ENCODE data around the gene PDE1C. TPM values are rescaled to one million over a fixed set of nuclear protein-coding genes. Genes with fewer than 3 reads are reported as not detected.

The PDE1C gene
- total RNA-seq, 2 experiments from 2014 or later = not detected

DNA sequence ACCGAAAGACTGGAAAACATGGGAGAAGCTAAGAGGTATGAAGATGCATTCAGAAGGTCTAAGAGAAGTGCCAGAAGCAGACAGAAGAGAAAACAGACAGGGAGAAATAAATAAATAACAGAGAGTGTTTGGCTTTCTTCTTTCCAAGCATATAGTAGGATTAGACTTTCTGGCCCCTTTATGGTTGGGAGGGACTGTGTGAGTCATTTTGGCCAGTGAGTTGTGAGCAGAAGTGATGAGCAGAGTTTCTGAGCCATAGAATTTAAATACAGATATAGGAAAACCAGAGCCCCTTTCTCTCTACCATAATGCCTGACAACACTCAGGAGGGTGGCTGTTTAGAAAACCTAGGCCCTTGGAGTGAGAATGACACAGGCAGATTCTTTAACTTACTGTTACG lies 212.2 kb downstream of the PDE1C start:
- Histone ChIP-seq H3K36me3 (ENCODE audit: insufficient read depth, low read length) (no peaks in the 10 kb centered on the region), H3K9me3 (ENCODE audit: low read length) (no peaks in the 10 kb centered on the region), H3K4me2 (ENCODE audit: low read length) (no peak overlapping the region), H3K79me2 (ENCODE audit: insufficient read depth, low read depth, low read length) (no peaks in the 10 kb centered on the region), H3K4me3 (ENCODE audit: low read depth, low read length, poor library complexity, severe bottlenecking) (no peak overlapping the region), H2AFZ (ENCODE audit: low read length) (no peak overlapping the region), H3K9me2 (ENCODE audit: insufficient read depth, low read length) (no peaks in the 10 kb centered on the region), H3K4me1 (ENCODE audit: insufficient read depth, low read length, poor library complexity, severe bottlenecking) (no peaks in the 10 kb centered on the region), H4K20me1 (ENCODE audit: insufficient read depth, low read length) (no peaks in the 10 kb centered on the region), H3K27ac (ENCODE audit: low read depth, low read length, poor library complexity, severe bottlenecking) (no peak overlapping the region)
- TF ChIP-seq, protein P1, sequence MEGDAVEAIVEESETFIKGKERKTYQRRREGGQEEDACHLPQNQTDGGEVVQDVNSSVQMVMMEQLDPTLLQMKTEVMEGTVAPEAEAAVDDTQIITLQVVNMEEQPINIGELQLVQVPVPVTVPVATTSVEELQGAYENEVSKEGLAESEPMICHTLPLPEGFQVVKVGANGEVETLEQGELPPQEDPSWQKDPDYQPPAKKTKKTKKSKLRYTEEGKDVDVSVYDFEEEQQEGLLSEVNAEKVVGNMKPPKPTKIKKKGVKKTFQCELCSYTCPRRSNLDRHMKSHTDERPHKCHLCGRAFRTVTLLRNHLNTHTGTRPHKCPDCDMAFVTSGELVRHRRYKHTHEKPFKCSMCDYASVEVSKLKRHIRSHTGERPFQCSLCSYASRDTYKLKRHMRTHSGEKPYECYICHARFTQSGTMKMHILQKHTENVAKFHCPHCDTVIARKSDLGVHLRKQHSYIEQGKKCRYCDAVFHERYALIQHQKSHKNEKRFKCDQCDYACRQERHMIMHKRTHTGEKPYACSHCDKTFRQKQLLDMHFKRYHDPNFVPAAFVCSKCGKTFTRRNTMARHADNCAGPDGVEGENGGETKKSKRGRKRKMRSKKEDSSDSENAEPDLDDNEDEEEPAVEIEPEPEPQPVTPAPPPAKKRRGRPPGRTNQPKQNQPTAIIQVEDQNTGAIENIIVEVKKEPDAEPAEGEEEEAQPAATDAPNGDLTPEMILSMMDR (conservative IDR thresholded peaks at IDR 0.05; ENCODE audit: low read length) = no peak
- no peak for TF ChIP-seq EZH2phosphoT487 (IDR thresholded peaks at IDR 0.05; ENCODE audit: borderline replicate concordance, low read depth, low read length)
- no peak for DNase-seq (ENCODE audit: low spot score)
- ChIA-PET POLR2A (no interaction called here), CTCF (ENCODE audit: unreplicated experiment) (no interaction called here)
- intact Hi-C loops (cut with micrococcal nuclease; ENCODE audit: unreplicated experiment) = no loop called here
- BruUV-seq (replicated peaks) = no TSS peak

DNA sequence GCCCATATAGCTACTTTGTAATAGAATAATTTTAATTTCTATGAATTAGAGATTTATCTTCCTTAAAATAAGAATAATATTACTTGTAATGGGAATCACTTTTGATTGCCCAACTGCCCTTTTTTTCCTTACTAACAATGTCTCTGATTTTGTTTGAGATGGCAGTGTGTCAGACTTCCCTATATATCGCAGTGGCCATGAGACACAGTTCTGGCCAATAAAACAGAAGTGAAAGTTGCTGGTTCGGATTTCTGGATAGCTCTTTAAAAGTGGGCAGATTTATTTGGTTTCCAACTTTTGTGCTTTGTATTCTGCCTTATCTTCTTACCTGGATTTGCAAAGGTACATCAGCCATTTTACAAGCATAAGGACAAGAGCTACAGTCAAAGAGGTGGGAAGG lies 213.0 kb downstream of the PDE1C start:
- Histone ChIP-seq H2AFZ (ENCODE audit: low read length) (no peak overlapping the region), H3K9me2 (ENCODE audit: insufficient read depth, low read length) (no peaks in the 10 kb centered on the region), H3K4me2 (ENCODE audit: low read length) (no peak overlapping the region), H3K36me3 (ENCODE audit: insufficient read depth, low read length) (no peaks in the 10 kb centered on the region), H3K79me2 (ENCODE audit: insufficient read depth, low read depth, low read length) (no peaks in the 10 kb centered on the region), H3K4me1 (ENCODE audit: insufficient read depth, low read length, poor library complexity, severe bottlenecking) (no peaks in the 10 kb centered on the region), H3K9me3 (ENCODE audit: low read length) (no peaks in the 10 kb centered on the region), H3K4me3 (ENCODE audit: low read depth, low read length, poor library complexity, severe bottlenecking) (no peak overlapping the region), H4K20me1 (ENCODE audit: insufficient read depth, low read length) (no peaks in the 10 kb centered on the region), H3K27ac (ENCODE audit: low read depth, low read length, poor library complexity, severe bottlenecking) (no peak overlapping the region)
- ChIA-PET POLR2A (no interaction called here), CTCF (ENCODE audit: unreplicated experiment) (no interaction called here)
- TF ChIP-seq, protein P1 (conservative IDR thresholded peaks at IDR 0.05; ENCODE audit: low read length) = no peak
- no peak for TF ChIP-seq EZH2phosphoT487 (IDR thresholded peaks at IDR 0.05; ENCODE audit: borderline replicate concordance, low read depth, low read length)
- no TSS peak for BruUV-seq (replicated peaks)
- intact Hi-C loops (cut with micrococcal nuclease; ENCODE audit: unreplicated experiment) = no loop called here
- DNase-seq (ENCODE audit: low spot score) = no peak

DNA sequence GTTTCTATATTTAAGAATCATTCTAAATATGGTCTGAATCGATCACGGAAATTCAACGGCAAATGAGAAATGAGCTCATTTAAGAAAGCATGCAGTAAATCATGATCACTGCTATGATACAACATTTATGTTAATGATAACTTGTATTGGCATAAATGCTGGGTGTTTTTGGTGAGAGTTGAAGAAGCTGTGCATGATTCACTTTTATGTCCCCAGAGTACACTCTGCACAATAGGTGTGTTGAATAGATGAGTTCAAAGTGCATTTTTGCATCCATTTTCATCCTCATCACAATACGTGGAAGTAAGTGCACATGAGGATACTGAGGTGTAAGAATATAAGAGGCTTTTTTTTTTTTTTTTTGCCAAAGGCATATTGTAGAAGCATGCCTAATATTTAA lies 213.9 kb downstream of the PDE1C start:
- POLR2A ChIA-PET = no interaction called here
- Histone ChIP-seq H3K4me3 (ENCODE audit: low read depth, low read length, poor library complexity, severe bottlenecking) (no peak overlapping the region), H3K9me2 (ENCODE audit: insufficient read depth, low read length) (no peaks in the 10 kb centered on the region), H3K4me2 (ENCODE audit: low read length) (no peak overlapping the region), H3K79me2 (ENCODE audit: insufficient read depth, low read depth, low read length) (no peaks in the 10 kb centered on the region), H3K4me1 (ENCODE audit: insufficient read depth, low read length, poor library complexity, severe bottlenecking) (no peaks in the 10 kb centered on the region), H3K9me3 (ENCODE audit: low read length) (no peaks in the 10 kb centered on the region), H3K36me3 (ENCODE audit: insufficient read depth, low read length) (no peaks in the 10 kb centered on the region), H4K20me1 (ENCODE audit: insufficient read depth, low read length) (no peaks in the 10 kb centered on the region), H2AFZ (ENCODE audit: low read length) (no peak overlapping the region), H3K27ac (ENCODE audit: low read depth, low read length, poor library complexity, severe bottlenecking) (no peak overlapping the region)
- intact Hi-C loops (cut with micrococcal nuclease; ENCODE audit: unreplicated experiment) = no loop called here
- CTCF ChIA-PET (ENCODE audit: unreplicated experiment) = no interaction called here
- DNase-seq (ENCODE audit: low spot score) = no peak
- TF ChIP-seq, protein P1 (conservative IDR thresholded peaks at IDR 0.05; ENCODE audit: low read length) = no peak
- no peak for TF ChIP-seq EZH2phosphoT487 (IDR thresholded peaks at IDR 0.05; ENCODE audit: borderline replicate concordance, low read depth, low read length)
- no TSS peak for BruUV-seq (replicated peaks)
